Activated CD4-positive, alpha-beta T cell treated with anti-CD3 and anti-CD28 coated beads for 1 hour (primary cell): ENCODE measurements around the gene KCND2.

Experiments used
- DNase-seq: peaks from one replicate; pipeline ENCODE4 v3.0.0-alpha.2; 2020

The KCND2 gene

GRCh38 chr7:120714945-120715344 is 442.0 kb downstream of the KCND2 start:
- DNase-seq, result no peak

- no peak for DNase-seq
Observed at GRCh38 chr7:120716307-120716706, 443.3 kb downstream of the KCND2 start.

GRCh38 chr7:120717166-120717565 is 444.2 kb downstream of the KCND2 start:
- DNase-seq, result no peak

- DNase-seq, result no peak
Observed at GRCh38 chr7:120718361-120718760, 445.4 kb downstream of the KCND2 start.

- DNase-seq, result no peak
Observed at GRCh38 chr7:120720317-120720716, 447.3 kb downstream of the KCND2 start.

- DNase-seq, result no peak
Observed at GRCh38 chr7:120723465-120724385, 450.8 kb downstream of the KCND2 start.

- no peak for DNase-seq
Observed at GRCh38 chr7:120724448-120724847, 451.5 kb downstream of the KCND2 start.

GRCh38 chr7:120724955-120725354 is 452.0 kb downstream of the KCND2 start:
- DNase-seq, result no peak

- DNase-seq, result no peak
Observed at GRCh38 chr7:120725376-120726039, 452.5 kb downstream of the KCND2 start.

- DNase-seq, result no peak
Observed at GRCh38 chr7:120729245-120729644, 456.3 kb downstream of the KCND2 start.

GRCh38 chr7:120731271-120731670 is 458.3 kb downstream of the KCND2 start:
- DNase-seq, result no peak

GRCh38 chr7:120732256-120732655 is 459.3 kb downstream of the KCND2 start:
- no peak for DNase-seq

- no peak for DNase-seq
Observed at GRCh38 chr7:120733143-120733542, 460.2 kb downstream of the KCND2 start.

GRCh38 chr7:120733835-120734234 is 460.9 kb downstream of the KCND2 start:
- no peak for DNase-seq

GRCh38 chr7:120735791-120736190 is 462.8 kb downstream of the KCND2 start:
- no peak for DNase-seq

GRCh38 chr7:120738816-120739215 is 465.8 kb downstream of the KCND2 start:
- DNase-seq, result no peak

GRCh38 chr7:120740348-120740747 is 467.4 kb downstream of the KCND2 start:
- DNase-seq, result no peak

- no peak for DNase-seq
Observed at GRCh38 chr7:120741371-120742042, 468.5 kb downstream of the KCND2 start.

- DNase-seq, result no peak
Observed at GRCh38 chr7:120742372-120742771, 469.4 kb downstream of the KCND2 start.

- DNase-seq, result no peak
Observed at GRCh38 chr7:120743128-120743527, 470.2 kb downstream of the KCND2 start.

- no peak for DNase-seq
Observed at GRCh38 chr7:120760050-120760449, 487.1 kb downstream of the KCND2 start.

GRCh38 chr7:120760851-120761250 is 487.9 kb downstream of the KCND2 start:
- no peak for DNase-seq

GRCh38 chr7:120770206-120770605 is 497.2 kb downstream of the KCND2 start:
- no peak for DNase-seq

- no peak for DNase-seq
Observed at GRCh38 chr7:120774481-120774880, 501.5 kb downstream of the KCND2 start.
